ENCODE data around the gene NRG3. TPM values are rescaled to one million over a fixed set of nuclear protein-coding genes. Genes with fewer than 3 reads are reported as not detected.

Gene NRG3
- total RNA-seq, 2 donors from 2014 or later = 0.97 TPM; not detected in 1

GRCh38 chr10:82308641-82309040 is 433.6 kb downstream of the NRG3 start:
- no peaks in the 10 kb centered on the region for H3K27me3 ChIP-seq (replicated peaks; ENCODE audit: insufficient read depth)
- H3K4me3 ChIP-seq = no peak overlapping the region
- WGBS = 62% methylated on average over 4 of the region's 4 CpGs
- H3K4me1 ChIP-seq (replicated peaks) = no peaks in the 10 kb centered on the region
- no peaks in the 10 kb centered on the region for H3K36me3 ChIP-seq
- H3K27ac ChIP-seq = no peak overlapping the region
- intact Hi-C loops (cut with DNase I) = no loop called here
- no peaks in the 10 kb centered on the region for H3K9me3 ChIP-seq
- no peak for DNase-seq (ENCODE audit: low spot score)
- TF ChIP-seq POLR2A (IDR thresholded peaks at IDR 0.05) (no peak), POLR2AphosphoS5 (IDR thresholded peaks at IDR 0.05) (no peak)
- TF ChIP-seq, protein P1, sequence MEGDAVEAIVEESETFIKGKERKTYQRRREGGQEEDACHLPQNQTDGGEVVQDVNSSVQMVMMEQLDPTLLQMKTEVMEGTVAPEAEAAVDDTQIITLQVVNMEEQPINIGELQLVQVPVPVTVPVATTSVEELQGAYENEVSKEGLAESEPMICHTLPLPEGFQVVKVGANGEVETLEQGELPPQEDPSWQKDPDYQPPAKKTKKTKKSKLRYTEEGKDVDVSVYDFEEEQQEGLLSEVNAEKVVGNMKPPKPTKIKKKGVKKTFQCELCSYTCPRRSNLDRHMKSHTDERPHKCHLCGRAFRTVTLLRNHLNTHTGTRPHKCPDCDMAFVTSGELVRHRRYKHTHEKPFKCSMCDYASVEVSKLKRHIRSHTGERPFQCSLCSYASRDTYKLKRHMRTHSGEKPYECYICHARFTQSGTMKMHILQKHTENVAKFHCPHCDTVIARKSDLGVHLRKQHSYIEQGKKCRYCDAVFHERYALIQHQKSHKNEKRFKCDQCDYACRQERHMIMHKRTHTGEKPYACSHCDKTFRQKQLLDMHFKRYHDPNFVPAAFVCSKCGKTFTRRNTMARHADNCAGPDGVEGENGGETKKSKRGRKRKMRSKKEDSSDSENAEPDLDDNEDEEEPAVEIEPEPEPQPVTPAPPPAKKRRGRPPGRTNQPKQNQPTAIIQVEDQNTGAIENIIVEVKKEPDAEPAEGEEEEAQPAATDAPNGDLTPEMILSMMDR (IDR thresholded peaks at IDR 0.05) = no peak

- Histone ChIP-seq H3K27ac (no peak overlapping the region), H3K4me3 (no peak overlapping the region), H3K4me1 (replicated peaks) (no peaks in the 10 kb centered on the region), H3K27me3 (replicated peaks; ENCODE audit: insufficient read depth) (no peaks in the 10 kb centered on the region), H3K36me3 (no peaks in the 10 kb centered on the region), H3K9me3 (no peaks in the 10 kb centered on the region)
- TF ChIP-seq POLR2AphosphoS5 (IDR thresholded peaks at IDR 0.05) (no peak), POLR2A (IDR thresholded peaks at IDR 0.05) (no peak)
- TF ChIP-seq, protein P1 (IDR thresholded peaks at IDR 0.05) = no peak
- intact Hi-C loops (cut with DNase I) = no loop called here
- DNase-seq (ENCODE audit: low spot score) = no peak
- WGBS = 71% methylated on average over 3 of the region's 3 CpGs
Observed at GRCh38 chr10:82310839-82311238, 435.8 kb downstream of the NRG3 start.

DNA sequence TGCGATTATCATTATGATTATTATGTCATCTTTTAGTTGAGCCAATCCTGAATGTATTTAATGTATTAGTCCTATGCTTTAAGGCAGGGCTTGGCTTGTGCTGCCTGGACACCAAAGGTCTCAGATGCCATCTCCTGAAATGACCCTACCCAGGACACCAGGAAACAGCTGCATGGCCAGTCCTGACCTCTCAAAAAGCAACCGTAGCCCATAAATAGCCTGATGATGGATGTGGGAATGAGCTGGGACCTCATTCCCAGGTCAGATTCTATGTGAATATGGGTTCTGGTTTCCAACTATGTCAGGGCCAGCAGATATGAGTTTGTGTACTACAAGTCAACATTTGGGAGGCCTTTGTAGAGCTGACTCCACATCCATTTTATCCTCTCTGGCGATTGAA is 438.4 kb downstream of the NRG3 start:
- TF ChIP-seq POLR2AphosphoS5 (IDR thresholded peaks at IDR 0.05) (no peak), POLR2A (IDR thresholded peaks at IDR 0.05) (no peak)
- TF ChIP-seq, protein P1 (IDR thresholded peaks at IDR 0.05) = no peak
- no peaks in the 10 kb centered on the region for H3K9me3 ChIP-seq
- H3K27ac ChIP-seq = no peak overlapping the region
- 88% methylated on average over 3 of the region's 3 CpGs for WGBS
- no peaks in the 10 kb centered on the region for H3K27me3 ChIP-seq (replicated peaks; ENCODE audit: insufficient read depth)
- H3K4me3 ChIP-seq = no peak overlapping the region
- no peak for DNase-seq (ENCODE audit: low spot score)
- intact Hi-C loops (cut with DNase I) = no loop called here
- no peaks in the 10 kb centered on the region for H3K4me1 ChIP-seq (replicated peaks)
- H3K36me3 ChIP-seq = no peaks in the 10 kb centered on the region

DNA sequence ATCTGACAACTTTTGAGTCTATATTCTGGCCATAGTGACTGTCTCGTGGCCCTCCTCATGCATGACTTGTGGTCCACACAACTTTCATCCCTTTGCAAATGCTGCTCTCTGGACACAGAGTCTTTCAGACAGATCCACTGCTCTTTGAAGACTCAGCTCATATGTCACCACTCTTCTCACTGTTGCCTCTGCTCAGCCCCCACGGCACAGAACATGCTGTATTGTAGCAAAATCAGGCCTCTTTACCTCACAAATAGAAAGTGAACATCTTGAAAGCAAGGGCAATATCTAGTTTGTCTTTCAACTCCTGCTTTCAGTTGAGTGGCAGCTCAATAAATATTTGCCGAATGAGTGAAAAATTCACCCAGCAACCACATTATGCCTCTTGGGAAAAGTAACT is 443.5 kb downstream of the NRG3 start:
- no peaks in the 10 kb centered on the region for H3K27me3 ChIP-seq (replicated peaks; ENCODE audit: insufficient read depth)
- intact Hi-C loops (cut with DNase I) = no loop called here
- no peaks in the 10 kb centered on the region for H3K9me3 ChIP-seq
- no peak for DNase-seq (ENCODE audit: low spot score)
- 39% methylated on average over 3 of the region's 3 CpGs for WGBS
- H3K27ac ChIP-seq = no peak overlapping the region
- TF ChIP-seq POLR2A (IDR thresholded peaks at IDR 0.05) (no peak), POLR2AphosphoS5 (IDR thresholded peaks at IDR 0.05) (no peak)
- TF ChIP-seq, protein P1 (IDR thresholded peaks at IDR 0.05) = no peak
- H3K4me1 ChIP-seq (replicated peaks) = no peaks in the 10 kb centered on the region
- H3K36me3 ChIP-seq = no peaks in the 10 kb centered on the region
- no peak overlapping the region for H3K4me3 ChIP-seq

DNA sequence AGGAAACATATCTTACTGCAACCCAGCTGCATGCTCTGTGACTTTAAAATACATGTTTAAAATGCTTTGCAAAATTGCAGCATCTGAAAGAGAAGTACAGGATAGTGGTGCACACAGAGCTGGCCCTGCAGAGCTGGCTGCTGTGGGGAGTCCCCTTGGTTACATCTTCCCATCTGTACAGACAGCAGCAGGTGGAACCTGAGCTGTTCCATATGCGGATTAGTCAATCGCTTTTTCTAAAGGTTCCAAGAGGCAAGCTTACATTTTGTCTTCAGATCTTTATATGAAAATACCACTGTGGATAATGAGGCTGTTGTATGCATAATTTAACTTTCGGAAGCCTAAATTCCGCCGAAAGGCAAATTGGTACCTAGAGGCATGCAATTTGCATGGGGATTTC is 444.1 kb downstream of the NRG3 start:
- TF ChIP-seq POLR2A (IDR thresholded peaks at IDR 0.05) (no peak), POLR2AphosphoS5 (IDR thresholded peaks at IDR 0.05) (no peak)
- TF ChIP-seq, protein P1 (IDR thresholded peaks at IDR 0.05) = no peak
- Histone ChIP-seq H3K36me3 (no peaks in the 10 kb centered on the region), H3K4me1 (replicated peaks) (no peaks in the 10 kb centered on the region), H3K27me3 (replicated peaks; ENCODE audit: insufficient read depth) (no peaks in the 10 kb centered on the region), H3K27ac (no peak overlapping the region), H3K4me3 (no peak overlapping the region), H3K9me3 (no peaks in the 10 kb centered on the region)
- intact Hi-C loops (cut with DNase I) = no loop called here
- no peak for DNase-seq (ENCODE audit: low spot score)
- WGBS = 69% methylated on average over 5 of the region's 5 CpGs

Measured in prostate gland (tissue), 2 donors.